Sigmoid colon (tissue), 7 donors: ENCODE results near the gene TMEM121B. TPM values are rescaled to one million over a fixed set of nuclear protein-coding genes. Genes with fewer than 3 reads are reported as not detected.

Experiments used
- DNase-seq: peaks from one replicate; pipeline ENCODE4 v3.0.0-alpha.2; 2019
- H3K27ac ChIP-seq, 4 donors: fragments of 200-600 bp; sonication (generic); one replicate each; pipeline ENCODE4 v1.5.1; 2016 to 2019; ENCODE audit warnings: mild to moderate bottlenecking in 1 of 4
- H3K27me3 ChIP-seq, 3 donors: fragments of 200-600 bp; sonication (generic); one replicate each; pipeline ENCODE4 v1.5.1; 2019; ENCODE audit warnings: mild to moderate bottlenecking in 1 of 3
- H3K36me3 ChIP-seq, 4 donors: fragments of 200-600 bp; sonication (generic); one replicate each; pipeline ENCODE4 v1.5.1; 2016 to 2019
- H3K4me1 ChIP-seq, 4 donors: fragments of 200-600 bp; sonication (generic); one replicate each; pipeline ENCODE4 v1.5.1; 2017 to 2019
- H3K4me3 ChIP-seq, 4 donors: fragments of 200-600 bp; sonication (generic); one replicate each; pipeline ENCODE4 v1.5.1; 2017 to 2019; ENCODE audit warnings: mild to moderate bottlenecking in 2 of 4, moderate library complexity in 1 of 4
- H3K9me3 ChIP-seq, 4 donors: fragments of 200-600 bp in 3 of 4; sonication (generic) in 3 of 4; one replicate each; pipeline versions ENCODE4 v1.5.1 to v1.6.1; 2013 to 2019
- EP300 ChIP-seq, 4 donors: sonication (generic); formaldehyde crosslinking; IDR thresholded peaks; one replicate each; pipeline ENCODE4 v1.6.1; 2017; ENCODE audit warnings: antibody characterized with exemption in 4 of 4
- POLR2A ChIP-seq, 2 donors: fragments of 450-650 bp; IDR thresholded peaks; one replicate each; pipeline ENCODE4 v1.6.1; 2016; ENCODE audit warnings: antibody characterized with exemption in 2 of 2, mild to moderate bottlenecking in 2 of 2, moderate library complexity in 2 of 2
- POLR2AphosphoS5 ChIP-seq, 4 donors: sonication (generic); formaldehyde crosslinking; IDR thresholded peaks; one replicate each; pipeline ENCODE4 v1.6.1; 2017; ENCODE audit warnings: antibody characterized with exemption in 4 of 4
- WGBS, 2 donors: extraction: QIAGEN DNeasy Blood & Tissue Kit; methylation state at CpG; one replicate each; pipeline ENCODE4 v1.1.7; 2013; 5-methylcytosine and 5-hydroxymethylcytosine counted together
- intact Hi-C: fragments of 100-400 bp; cut with DNase I; formaldehyde crosslinking; loops from one replicate; pipeline ENCODE4 v1.15.1; 2023
- polyA plus RNA-seq, 3 donors: library from polyadenylated mRNA; stranded (reverse); fragments of 200-250 nt; gene quantifications; one replicate each; pipeline ENCODE4 v1.2.3, GENCODE V29; 2013
- total RNA-seq, 4 donors: library from RNA; depleted of rRNA; stranded (reverse); fragments of >200 nt; gene quantifications; one replicate each; pipeline ENCODE4 v1.1.0, GENCODE V29; 2016
- TF ChIP-seq, protein P1 (sequence below), 4 experiments: fragments of 450-650 bp in 3 of 4; fragments of 200-600 bp in 1 of 4; IDR thresholded peaks; one replicate each; pipeline ENCODE4 v1.5.1; 2016 to 2019; ENCODE audit warnings: antibody characterized with exemption in 4 of 4, mild to moderate bottlenecking in 3 of 4, moderate library complexity in 2 of 4
- donor health status: healthy with polysubstance abuse.
- donor health status: Bipolar disorder and iron deficiency.
- donor health status: healthy.

The TMEM121B gene
- total and polyA plus RNA-seq, 7 donors, result 0.17 to 0.54 (median 0.43) TPM; not detected in 3

DNA sequence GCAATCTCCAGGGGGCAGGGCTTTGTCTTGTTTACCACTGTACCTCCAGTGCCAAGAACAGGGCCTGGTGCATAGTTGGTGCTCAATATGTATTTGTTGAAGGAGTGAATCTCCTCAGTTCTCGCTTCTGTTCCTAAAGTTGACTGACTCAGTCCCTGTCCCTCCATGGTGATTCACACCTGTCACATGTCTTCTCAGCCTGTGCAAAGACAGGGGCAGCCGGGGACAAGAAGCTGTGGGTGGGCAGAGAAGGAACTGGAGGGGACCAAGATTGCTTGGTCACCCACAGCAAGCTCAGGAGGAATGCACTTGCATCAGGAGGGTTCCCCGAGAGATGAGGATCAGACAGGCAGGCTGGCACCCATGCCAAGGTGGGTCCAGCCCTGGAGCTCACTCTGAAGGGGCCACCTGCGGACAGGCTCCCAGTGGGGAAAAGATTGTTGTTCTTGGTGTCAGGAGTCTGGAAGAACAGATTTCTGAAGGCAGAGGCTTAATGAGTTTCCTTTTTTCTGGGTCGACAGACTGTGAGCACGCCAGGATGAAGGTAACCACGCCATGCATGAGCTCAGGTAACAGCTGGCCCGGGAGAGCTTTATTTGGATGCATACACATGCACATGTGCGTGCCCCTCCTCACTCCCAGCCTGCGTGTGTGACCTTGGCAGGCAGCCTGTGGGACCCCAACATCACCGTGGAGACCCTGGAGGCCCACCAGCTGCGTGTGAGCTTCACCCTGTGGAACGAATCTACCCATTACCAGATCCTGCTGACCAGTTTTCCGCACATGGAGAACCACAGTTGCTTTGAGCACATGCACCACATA, 19.5 kb downstream of the TMEM121B start:
- Histone ChIP-seq H3K4me3 (no peak overlapping the region), H3K4me1 (no peaks in the 10 kb centered on the region), H3K27me3 (no peaks in the 10 kb centered on the region), H3K36me3 (peaks cover 0 to 83% (median 26%) of the 10 kb centered on the region in 4 donors), H3K27ac (no peak overlapping the region), H3K9me3 (no peaks in the 10 kb centered on the region)
- WGBS, 2 donors, result 89 to 92% methylated on average over 14 of the region's 14 CpGs
- TF ChIP-seq EP300 (IDR thresholded peaks at IDR 0.05) (no peak), POLR2A (IDR thresholded peaks at IDR 0.05) (no peak), POLR2AphosphoS5 (IDR thresholded peaks at IDR 0.05) (no peak)
- TF ChIP-seq, protein P1, sequence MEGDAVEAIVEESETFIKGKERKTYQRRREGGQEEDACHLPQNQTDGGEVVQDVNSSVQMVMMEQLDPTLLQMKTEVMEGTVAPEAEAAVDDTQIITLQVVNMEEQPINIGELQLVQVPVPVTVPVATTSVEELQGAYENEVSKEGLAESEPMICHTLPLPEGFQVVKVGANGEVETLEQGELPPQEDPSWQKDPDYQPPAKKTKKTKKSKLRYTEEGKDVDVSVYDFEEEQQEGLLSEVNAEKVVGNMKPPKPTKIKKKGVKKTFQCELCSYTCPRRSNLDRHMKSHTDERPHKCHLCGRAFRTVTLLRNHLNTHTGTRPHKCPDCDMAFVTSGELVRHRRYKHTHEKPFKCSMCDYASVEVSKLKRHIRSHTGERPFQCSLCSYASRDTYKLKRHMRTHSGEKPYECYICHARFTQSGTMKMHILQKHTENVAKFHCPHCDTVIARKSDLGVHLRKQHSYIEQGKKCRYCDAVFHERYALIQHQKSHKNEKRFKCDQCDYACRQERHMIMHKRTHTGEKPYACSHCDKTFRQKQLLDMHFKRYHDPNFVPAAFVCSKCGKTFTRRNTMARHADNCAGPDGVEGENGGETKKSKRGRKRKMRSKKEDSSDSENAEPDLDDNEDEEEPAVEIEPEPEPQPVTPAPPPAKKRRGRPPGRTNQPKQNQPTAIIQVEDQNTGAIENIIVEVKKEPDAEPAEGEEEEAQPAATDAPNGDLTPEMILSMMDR (IDR thresholded peaks at IDR 0.05), result no peak
- intact Hi-C loops, result no loop called here
- DNase-seq, result peak; percentile 59

DNA sequence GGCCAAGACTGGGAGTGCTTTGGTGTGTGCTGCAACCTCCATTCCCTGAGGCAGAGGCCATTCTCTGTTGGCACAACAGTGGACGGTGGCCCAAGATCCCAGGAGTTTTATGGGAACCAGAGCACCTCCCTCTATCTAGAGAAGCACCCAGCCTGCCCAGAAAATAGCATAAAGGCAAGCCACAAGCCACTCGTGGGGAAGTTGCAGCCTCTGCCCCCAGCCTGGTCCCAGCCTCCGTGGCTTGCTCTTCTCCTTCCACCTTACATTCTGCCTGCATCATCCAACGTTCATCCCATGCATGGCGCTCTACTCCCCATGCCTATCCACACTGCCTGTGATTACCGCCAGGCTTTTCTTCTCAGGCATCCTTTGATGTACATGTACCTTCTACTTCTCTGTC, 20.5 kb downstream of the TMEM121B start:
- Histone ChIP-seq H3K9me3 (no peaks in the 10 kb centered on the region), H3K27ac (no peak overlapping the region), H3K27me3 (no peaks in the 10 kb centered on the region), H3K4me1 (no peaks in the 10 kb centered on the region), H3K4me3 (no peak overlapping the region), H3K36me3 (peaks cover 0 to 76% (median 26%) of the 10 kb centered on the region in 4 donors)
- no peak for TF ChIP-seq POLR2A (IDR thresholded peaks at IDR 0.05)
- no peak for TF ChIP-seq EP300 (IDR thresholded peaks at IDR 0.05)
- intact Hi-C loops, result no loop called here
- WGBS, 2 donors, result 75 to 85% methylated on average over 6 of the region's 6 CpGs
- DNase-seq, result no peak

DNA sequence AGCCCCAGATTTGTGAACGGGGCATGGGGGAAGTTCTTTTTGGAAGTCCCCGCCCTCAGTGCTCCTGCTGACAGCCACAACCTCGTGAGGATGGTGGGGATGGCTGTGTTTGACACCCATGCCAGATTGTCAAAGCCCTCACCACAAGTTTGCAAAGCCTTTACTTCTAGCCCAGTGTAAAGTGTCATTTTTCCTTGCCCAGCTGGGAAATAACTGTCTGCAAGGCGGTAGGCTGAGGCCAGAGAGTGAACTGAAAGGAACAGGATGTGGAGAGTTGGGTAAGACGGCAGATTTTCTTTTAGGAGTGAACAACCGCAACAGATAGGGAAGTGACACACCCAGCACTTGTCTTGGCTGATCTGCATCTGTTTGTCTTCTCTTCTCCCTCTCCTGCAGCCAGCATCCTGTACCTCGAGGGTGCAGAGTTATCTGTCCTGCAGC, 22.8 kb downstream of the TMEM121B start:
- peak; percentile 69 for DNase-seq
- WGBS, 2 donors, result 40 to 74% methylated on average over 7 of the region's 7 CpGs
- Histone ChIP-seq H3K4me1 (no peaks in the 10 kb centered on the region), H3K4me3 (no peak overlapping the region), H3K27me3 (no peaks in the 10 kb centered on the region), H3K27ac (no peak overlapping the region), H3K9me3 (no peaks in the 10 kb centered on the region), H3K36me3 (peaks cover 0 to 62% (median 22%) of the 10 kb centered on the region in 4 donors)
- intact Hi-C loops, result no loop called here
- TF ChIP-seq, protein P1 (IDR thresholded peaks at IDR 0.05), result no peak
- TF ChIP-seq EP300 (IDR thresholded peaks at IDR 0.05), result no peak
- TF ChIP-seq POLR2A (IDR thresholded peaks at IDR 0.05), result no peak
- TF ChIP-seq POLR2AphosphoS5 (IDR thresholded peaks at IDR 0.05), result no peak

DNA sequence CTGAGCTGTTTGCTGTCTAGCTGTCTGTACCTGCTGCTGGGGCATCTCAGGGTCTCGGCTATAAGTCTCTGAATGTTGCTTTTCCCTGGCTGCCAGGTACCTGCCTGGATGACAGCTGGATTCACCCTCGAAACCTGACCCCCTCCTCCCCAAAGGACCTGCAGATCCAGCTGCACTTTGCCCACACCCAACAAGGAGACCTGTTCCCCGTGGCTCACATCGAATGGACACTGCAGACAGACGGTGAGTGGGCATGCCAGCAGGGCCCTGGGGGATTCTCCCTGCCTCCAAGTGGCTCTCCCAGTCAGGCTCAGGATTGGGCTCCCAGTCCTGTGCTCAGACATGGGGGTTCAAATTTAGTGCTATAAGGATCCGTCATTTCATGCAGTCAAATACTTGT, 23.5 kb downstream of the TMEM121B start:
- no peaks in the 10 kb centered on the region for H3K4me1 ChIP-seq
- no peaks in the 10 kb centered on the region for H3K27me3 ChIP-seq
- intact Hi-C loops, result no loop called here
- no peak overlapping the region for H3K27ac ChIP-seq
- DNase-seq, result peak; percentile 46
- TF ChIP-seq POLR2A (IDR thresholded peaks at IDR 0.05) (no peak), EP300 (IDR thresholded peaks at IDR 0.05) (no peak), POLR2AphosphoS5 (IDR thresholded peaks at IDR 0.05) (no peak)
- TF ChIP-seq, protein P1 (IDR thresholded peaks at IDR 0.05), result no peak
- peaks cover 0 to 55% (median 22%) of the 10 kb centered on the region in 4 donors for H3K36me3 ChIP-seq
- no peaks in the 10 kb centered on the region for H3K9me3 ChIP-seq
- WGBS, 2 donors, result 89 to 91% methylated on average over 6 of the region's 6 CpGs
- no peak overlapping the region for H3K4me3 ChIP-seq

DNA sequence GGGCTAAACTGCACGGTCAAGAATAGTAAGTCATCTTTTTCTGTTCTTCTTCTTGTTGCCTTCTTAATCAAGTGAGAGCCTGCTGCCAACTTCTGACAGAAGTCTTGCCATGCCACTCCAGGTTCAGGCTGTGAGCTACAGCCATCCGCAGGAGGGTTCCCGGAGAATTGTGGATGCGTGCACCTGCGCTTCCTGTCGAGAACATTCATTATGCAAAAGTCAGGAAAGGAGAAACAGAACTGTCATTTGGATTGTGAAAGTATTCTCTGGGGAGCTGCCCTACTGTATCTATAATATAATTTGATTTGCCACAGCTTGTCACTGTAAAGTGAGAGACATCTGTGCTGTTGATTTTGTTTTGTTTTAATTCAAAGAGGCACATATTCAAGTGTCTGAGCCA, 24.1 kb downstream of the TMEM121B start:
- peak; percentile 21 for DNase-seq
- Histone ChIP-seq H3K27me3 (no peaks in the 10 kb centered on the region), H3K4me1 (no peaks in the 10 kb centered on the region), H3K36me3 (peaks cover 0 to 49% (median 20%) of the 10 kb centered on the region in 4 donors), H3K27ac (no peak overlapping the region), H3K4me3 (no peak overlapping the region), H3K9me3 (no peaks in the 10 kb centered on the region)
- TF ChIP-seq, protein P1 (IDR thresholded peaks at IDR 0.05), result no peak
- TF ChIP-seq EP300 (IDR thresholded peaks at IDR 0.05) (no peak), POLR2AphosphoS5 (IDR thresholded peaks at IDR 0.05) (no peak), POLR2A (IDR thresholded peaks at IDR 0.05) (no peak)
- 69 to 88% methylated on average over 6 of the region's 6 CpGs for whole genome bisulfite sequencing, 2 donors
- intact Hi-C loops, result no loop called here
